Measurements from ENCODE around the gene ZSWIM1. TPM values are rescaled to one million over a fixed set of nuclear protein-coding genes. Genes with fewer than 3 reads are reported as not detected.

ZSWIM1 gene
- total RNA-seq, 1 donor from 2014 or later: 12.0 TPM

DNA sequence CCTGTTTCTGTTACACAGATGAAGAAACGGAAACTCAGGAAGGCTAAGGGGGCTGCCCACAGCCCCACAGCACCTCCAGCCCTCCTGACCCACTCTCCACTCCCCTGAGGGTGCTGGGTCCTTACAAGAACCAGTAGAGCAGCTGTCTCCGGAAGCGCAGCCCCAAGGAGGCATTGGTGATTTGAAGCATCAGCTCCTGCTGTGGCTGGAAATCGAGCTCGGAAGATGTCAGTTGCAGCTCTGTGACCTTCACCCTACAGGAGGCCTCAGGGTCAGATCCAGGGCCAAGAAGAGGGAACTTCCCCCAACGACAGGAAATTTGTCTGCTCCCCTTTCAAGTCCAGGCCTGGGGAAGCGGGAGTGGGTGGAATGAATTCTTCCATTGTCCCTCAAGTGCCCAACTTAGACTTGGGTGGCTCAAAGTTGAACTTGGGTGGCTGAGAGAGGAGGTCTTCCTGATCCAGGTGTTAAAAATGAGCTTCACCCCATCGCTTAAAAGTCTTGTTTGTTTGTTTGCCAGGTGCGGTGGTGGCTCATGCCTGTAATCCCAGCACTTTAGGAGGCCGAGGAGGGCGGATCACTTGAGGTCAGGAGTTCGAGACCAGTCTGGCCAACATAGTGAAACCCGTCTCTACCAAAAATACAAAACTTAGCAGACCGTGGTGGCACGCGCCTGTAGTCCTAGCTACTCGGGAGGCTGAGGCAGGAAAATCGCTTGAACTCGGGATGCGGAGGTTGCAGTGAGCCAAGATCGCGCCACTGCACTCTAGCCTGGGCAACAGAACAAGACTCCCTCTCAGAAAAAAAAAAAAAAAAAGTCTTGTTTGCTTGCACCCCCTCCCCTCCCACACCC is 29.0 kb downstream of the ZSWIM1 start:
- H3K4me3 Mint-ChIP-seq: peak overlapping the region; percentile 76
- DNase-seq (ENCODE audit: low spot score in 2 of 2, unreplicated experiment in 2 of 2): no peak
- TF ChIP-seq CTCF (IDR thresholded peaks at IDR 0.05; ENCODE audit: unreplicated experiment): no peak
- H3K36me3 Mint-ChIP-seq: peaks cover 25% of the 10 kb centered on the region
- no peaks in the 10 kb centered on the region for H3K27me3 Mint-ChIP-seq (ENCODE audit: low read depth)
- peak overlapping the region; percentile 94 for H3K27ac Mint-ChIP-seq
- H3K9me3 Mint-ChIP-seq: no peaks in the 10 kb centered on the region
- H3K4me1 Mint-ChIP-seq: peaks cover 8% of the 10 kb centered on the region

DNA sequence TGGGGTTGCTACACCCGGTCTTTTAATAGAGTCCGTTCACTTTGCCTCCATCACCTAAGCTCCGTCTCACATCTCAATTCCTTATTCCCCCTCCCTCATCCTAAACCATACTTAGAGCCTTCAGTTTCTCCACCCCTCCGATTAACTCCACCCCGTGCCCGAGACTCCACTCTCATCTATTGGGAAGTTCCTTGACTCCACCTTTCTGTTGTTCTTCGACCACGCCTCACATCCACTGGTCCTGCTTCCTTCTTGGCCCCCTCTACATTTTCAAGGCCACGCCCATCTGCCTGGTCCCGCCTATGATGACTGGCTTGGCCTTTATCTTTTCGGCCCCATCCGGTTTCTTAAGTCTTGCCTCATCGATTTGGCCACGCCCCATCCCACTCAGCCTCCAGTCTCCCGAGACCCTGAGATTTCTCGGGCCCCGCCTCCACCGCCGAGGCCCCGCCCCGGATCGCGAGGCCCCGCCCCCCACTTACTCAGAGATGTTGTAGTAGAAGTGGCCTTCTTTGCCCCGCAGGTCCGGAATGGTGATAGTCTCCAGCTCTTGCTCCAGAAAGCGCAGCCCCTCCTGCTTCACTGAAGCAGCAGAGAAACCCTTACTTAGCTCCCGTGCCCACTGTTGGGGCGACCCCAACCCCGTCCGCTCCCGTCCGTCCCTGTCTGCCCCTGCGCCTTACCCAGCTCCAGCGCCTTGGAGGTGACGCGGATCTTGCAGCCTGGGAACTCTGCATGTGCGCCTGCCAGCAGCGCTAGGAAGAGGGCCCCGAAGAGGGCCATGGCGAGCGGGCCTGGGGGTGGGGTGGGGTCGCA is 29.9 kb downstream of the ZSWIM1 start:
- Mint-ChIP-seq H3K27me3 (ENCODE audit: low read depth) (no peaks in the 10 kb centered on the region), H3K36me3 (peaks cover 21% of the 10 kb centered on the region), H3K4me1 (peaks cover 8% of the 10 kb centered on the region), H3K4me3 (peak overlapping the region; percentile 76), H3K9me3 (no peaks in the 10 kb centered on the region), H3K27ac (peak overlapping the region; percentile 94)
- DNase-seq (ENCODE audit: low spot score in 2 of 2, unreplicated experiment in 2 of 2): peak; percentile 93 to 98
- no peak for TF ChIP-seq CTCF (IDR thresholded peaks at IDR 0.05; ENCODE audit: unreplicated experiment)

- Mint-ChIP-seq H3K27me3 (ENCODE audit: low read depth) (no peaks in the 10 kb centered on the region), H3K27ac (peak within 1 kb of the TSS; percentile 94), H3K9me3 (no peaks in the 10 kb centered on the region), H3K36me3 (peaks cover 17% of the 10 kb centered on the region), H3K4me3 (peak within 1 kb of the TSS; percentile 76), H3K4me1 (peaks cover 8% of the 10 kb centered on the region)
- no peak for TF ChIP-seq CTCF (IDR thresholded peaks at IDR 0.05; ENCODE audit: unreplicated experiment)
- peak; percentile 60 to 75 for DNase-seq (ENCODE audit: low spot score in 2 of 2, unreplicated experiment in 2 of 2)
Observed at GRCh38 chr20:45911486-45912343, 30.7 kb downstream of the ZSWIM1 start, which contains the start of gene PLTP. TSS of gene PLTP (minus strand) at chr20:45912155. CDS start at chr20:45911452, 703 bp downstream.

DNA sequence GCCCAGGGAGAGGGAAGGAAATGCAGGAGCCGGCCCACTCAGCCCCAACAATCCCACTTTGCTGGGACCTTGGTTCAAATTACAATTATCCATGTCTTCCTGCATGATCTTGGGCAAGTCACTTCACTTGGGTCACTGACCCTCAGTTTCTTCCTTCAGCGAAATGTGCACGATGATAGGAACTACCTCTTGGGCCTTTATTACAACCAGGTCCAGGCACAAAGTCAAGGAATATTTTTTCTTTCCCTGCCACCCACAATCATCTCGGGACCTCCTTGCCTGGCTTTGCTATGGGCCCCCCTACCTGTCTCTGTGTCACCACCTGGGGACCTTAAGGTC is 31.3 kb downstream of the ZSWIM1 start:
- TF ChIP-seq CTCF (IDR thresholded peaks at IDR 0.05; ENCODE audit: unreplicated experiment): no peak
- H3K4me3 Mint-ChIP-seq: peak overlapping the region; percentile 76
- H3K27ac Mint-ChIP-seq: peak overlapping the region; percentile 94
- DNase-seq (ENCODE audit: low spot score in 2 of 2, unreplicated experiment in 2 of 2): no peak
- peaks cover 8% of the 10 kb centered on the region for H3K4me1 Mint-ChIP-seq
- H3K36me3 Mint-ChIP-seq: peaks cover 15% of the 10 kb centered on the region
- no peaks in the 10 kb centered on the region for H3K9me3 Mint-ChIP-seq
- no peaks in the 10 kb centered on the region for H3K27me3 Mint-ChIP-seq (ENCODE audit: low read depth)

DNA sequence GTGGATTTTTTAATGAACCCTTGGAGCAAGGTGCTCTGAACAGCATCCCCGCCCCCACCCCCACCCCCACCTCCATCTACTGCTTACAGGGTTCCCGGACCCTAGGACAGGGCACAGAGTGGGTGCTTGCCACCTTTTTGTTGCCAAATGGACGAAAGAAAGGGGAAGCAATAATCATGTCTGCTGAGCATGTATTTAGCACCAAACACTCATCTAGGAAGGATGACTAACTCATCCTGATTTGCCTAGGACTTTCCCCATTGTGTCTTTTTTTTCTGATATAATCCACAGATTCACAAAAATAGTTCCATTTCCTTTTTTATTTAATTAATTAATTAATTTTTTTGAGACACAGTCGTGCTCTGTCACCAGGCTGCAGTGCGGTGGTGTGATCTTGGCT is 32.1 kb downstream of the ZSWIM1 start:
- H3K27ac Mint-ChIP-seq: no peak overlapping the region
- peaks cover 7% of the 10 kb centered on the region for H3K36me3 Mint-ChIP-seq
- no peak for DNase-seq (ENCODE audit: low spot score in 2 of 2, unreplicated experiment in 2 of 2)
- H3K27me3 Mint-ChIP-seq (ENCODE audit: low read depth): no peaks in the 10 kb centered on the region
- TF ChIP-seq CTCF (IDR thresholded peaks at IDR 0.05; ENCODE audit: unreplicated experiment): no peak
- H3K4me3 Mint-ChIP-seq: peak overlapping the region; percentile 48
- H3K4me1 Mint-ChIP-seq: peaks cover 8% of the 10 kb centered on the region
- H3K9me3 Mint-ChIP-seq: no peaks in the 10 kb centered on the region

All from mesothelial cell of epicardium (in vitro differentiated cells).